ENCODE results near the gene ZMAT5.

Gene ZMAT5

DNA sequence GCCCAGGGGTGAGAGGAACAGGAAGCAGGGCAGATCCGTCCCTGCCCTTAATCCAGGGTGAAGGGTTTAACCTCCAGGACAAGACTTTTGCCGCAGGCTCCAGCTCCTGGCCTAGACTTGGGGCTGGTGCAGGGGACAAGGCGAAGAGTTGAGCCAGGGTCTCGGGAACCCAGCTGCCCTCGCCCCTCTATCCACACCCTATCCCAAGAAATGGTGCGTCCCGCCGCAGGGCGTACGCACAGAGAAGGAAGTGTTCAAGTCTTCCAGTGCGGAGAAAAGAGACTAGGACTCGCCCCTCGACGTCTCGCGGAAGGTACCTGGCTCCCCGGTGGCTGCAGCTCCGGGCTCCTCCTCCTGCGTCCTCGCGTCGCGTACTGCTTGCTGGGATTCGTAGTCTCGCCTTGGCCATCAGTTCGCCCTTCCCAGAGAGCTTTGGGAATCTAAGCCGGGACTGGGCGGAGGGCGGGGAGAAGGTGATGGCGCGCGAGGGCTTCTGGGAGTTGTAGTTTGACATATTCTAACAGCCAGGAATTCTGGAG is at the start of gene ZMAT5:
Gene ZMAT5, minus strand, starts transcription at position 376 of the 539 bp plus-strand sequence. CDS start 18,463 bp downstream, outside the sequence.
- Histone ChIP-seq H3K4me3 (ENCODE audit: low read depth, low read length, poor library complexity, severe bottlenecking) (peak within 1 kb of the TSS; percentile 80), H3K4me2 (ENCODE audit: low read length) (peak within 1 kb of the TSS; percentile 79), H3K27me3 (ENCODE audit: insufficient read depth, low read length) (no peaks in the 10 kb centered on the region), H3K9ac (ENCODE audit: low read length) (peak within 1 kb of the TSS; percentile 85), H2AFZ (ENCODE audit: low read length) (0 out of 2 replicates have a peak within 1 kb of the TSS, but pooled peaks have one; percentile 39), H3K79me2 (ENCODE audit: insufficient read depth, low read length) (peaks cover 11% of the 10 kb centered on the region), H3K4me1 (ENCODE audit: insufficient read depth, low read length, severe bottlenecking) (peaks cover 22% of the 10 kb centered on the region), H4K20me1 (ENCODE audit: insufficient read depth, low read length) (no peaks in the 10 kb centered on the region), H3K9me2 (ENCODE audit: low read depth, low read length) (no peaks in the 10 kb centered on the region), H3K27ac (ENCODE audit: low read depth, low read length, poor library complexity, severe bottlenecking) (peak within 1 kb of the TSS; percentile 45), H3F3A (ENCODE audit: insufficient read depth, low read length) (no peaks in the 10 kb centered on the region), H3K36me3 (ENCODE audit: insufficient read depth, low read length) (peaks cover 26% of the 10 kb centered on the region), H3K9me3 (ENCODE audit: low read length) (no peaks in the 10 kb centered on the region)
- no peak for TF ChIP-seq EZH2 (IDR thresholded peaks at IDR 0.05; ENCODE audit: borderline replicate concordance, low read length)
- TF ChIP-seq, protein P1, sequence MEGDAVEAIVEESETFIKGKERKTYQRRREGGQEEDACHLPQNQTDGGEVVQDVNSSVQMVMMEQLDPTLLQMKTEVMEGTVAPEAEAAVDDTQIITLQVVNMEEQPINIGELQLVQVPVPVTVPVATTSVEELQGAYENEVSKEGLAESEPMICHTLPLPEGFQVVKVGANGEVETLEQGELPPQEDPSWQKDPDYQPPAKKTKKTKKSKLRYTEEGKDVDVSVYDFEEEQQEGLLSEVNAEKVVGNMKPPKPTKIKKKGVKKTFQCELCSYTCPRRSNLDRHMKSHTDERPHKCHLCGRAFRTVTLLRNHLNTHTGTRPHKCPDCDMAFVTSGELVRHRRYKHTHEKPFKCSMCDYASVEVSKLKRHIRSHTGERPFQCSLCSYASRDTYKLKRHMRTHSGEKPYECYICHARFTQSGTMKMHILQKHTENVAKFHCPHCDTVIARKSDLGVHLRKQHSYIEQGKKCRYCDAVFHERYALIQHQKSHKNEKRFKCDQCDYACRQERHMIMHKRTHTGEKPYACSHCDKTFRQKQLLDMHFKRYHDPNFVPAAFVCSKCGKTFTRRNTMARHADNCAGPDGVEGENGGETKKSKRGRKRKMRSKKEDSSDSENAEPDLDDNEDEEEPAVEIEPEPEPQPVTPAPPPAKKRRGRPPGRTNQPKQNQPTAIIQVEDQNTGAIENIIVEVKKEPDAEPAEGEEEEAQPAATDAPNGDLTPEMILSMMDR (IDR thresholded peaks at IDR 0.05; ENCODE audit: low read length), result no peak

- Histone ChIP-seq H3K9me3 (ENCODE audit: low read length) (no peaks in the 10 kb centered on the region), H3K36me3 (ENCODE audit: insufficient read depth, low read length) (peaks cover 89% of the 10 kb centered on the region), H3K9me2 (ENCODE audit: low read depth, low read length) (no peaks in the 10 kb centered on the region), H3K9ac (ENCODE audit: low read length) (no peak overlapping the region), H4K20me1 (ENCODE audit: insufficient read depth, low read length) (no peaks in the 10 kb centered on the region), H3K27ac (ENCODE audit: low read depth, low read length, poor library complexity, severe bottlenecking) (no peak overlapping the region), H2AFZ (ENCODE audit: low read length) (no peak overlapping the region), H3K4me1 (ENCODE audit: insufficient read depth, low read length, severe bottlenecking) (no peaks in the 10 kb centered on the region), H3K79me2 (ENCODE audit: insufficient read depth, low read length) (no peaks in the 10 kb centered on the region), H3K27me3 (ENCODE audit: insufficient read depth, low read length) (no peaks in the 10 kb centered on the region), H3K4me3 (ENCODE audit: low read depth, low read length, poor library complexity, severe bottlenecking) (no peak overlapping the region), H3K4me2 (ENCODE audit: low read length) (no peak overlapping the region), H3F3A (ENCODE audit: insufficient read depth, low read length) (no peaks in the 10 kb centered on the region)
- TF ChIP-seq, protein P1 (IDR thresholded peaks at IDR 0.05; ENCODE audit: low read length), result no peak
- TF ChIP-seq EZH2 (IDR thresholded peaks at IDR 0.05; ENCODE audit: borderline replicate concordance, low read length), result no peak
These were observed 49.7 kb upstream of the ZMAT5 start for GRCh38 chr22:29816539-29816938.

DNA sequence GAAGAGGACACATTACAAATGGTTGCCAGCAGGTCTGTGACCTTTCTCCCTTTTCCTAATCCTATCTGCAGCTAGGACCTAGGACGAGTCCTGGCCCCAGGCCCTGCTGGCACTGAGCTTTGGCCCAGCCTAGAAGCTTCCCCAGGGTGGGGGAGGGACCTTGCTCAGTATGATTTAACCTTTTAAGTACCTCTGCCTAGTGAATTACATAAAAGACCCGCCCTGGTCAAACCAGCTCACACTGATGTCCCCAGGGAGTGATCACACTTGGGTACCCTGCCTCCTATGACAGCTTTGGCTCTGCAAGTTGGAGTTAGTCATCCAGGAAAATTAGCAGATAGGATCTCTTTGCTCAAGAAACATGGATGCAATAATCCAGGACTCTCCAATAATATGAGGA is 49.3 kb upstream of the ZMAT5 start:
- Histone ChIP-seq H3K4me2 (ENCODE audit: low read length) (no peak overlapping the region), H2AFZ (ENCODE audit: low read length) (no peak overlapping the region), H3K4me1 (ENCODE audit: insufficient read depth, low read length, severe bottlenecking) (no peaks in the 10 kb centered on the region), H4K20me1 (ENCODE audit: insufficient read depth, low read length) (no peaks in the 10 kb centered on the region), H3F3A (ENCODE audit: insufficient read depth, low read length) (no peaks in the 10 kb centered on the region), H3K79me2 (ENCODE audit: insufficient read depth, low read length) (no peaks in the 10 kb centered on the region), H3K9ac (ENCODE audit: low read length) (no peak overlapping the region), H3K27ac (ENCODE audit: low read depth, low read length, poor library complexity, severe bottlenecking) (no peak overlapping the region), H3K9me2 (ENCODE audit: low read depth, low read length) (no peaks in the 10 kb centered on the region), H3K9me3 (ENCODE audit: low read length) (no peaks in the 10 kb centered on the region), H3K4me3 (ENCODE audit: low read depth, low read length, poor library complexity, severe bottlenecking) (no peak overlapping the region), H3K36me3 (ENCODE audit: insufficient read depth, low read length) (peaks cover 89% of the 10 kb centered on the region), H3K27me3 (ENCODE audit: insufficient read depth, low read length) (no peaks in the 10 kb centered on the region)
- no peak for TF ChIP-seq EZH2 (IDR thresholded peaks at IDR 0.05; ENCODE audit: borderline replicate concordance, low read length)
- TF ChIP-seq, protein P1 (IDR thresholded peaks at IDR 0.05; ENCODE audit: low read length), result no peak

Data from OCI-LY1 (cell line).